Mesodermal cell (in vitro differentiated cells): ENCODE data around the gene UBE2L3.
"Not testable (repeated sequence)": the region's sequence is repeated elsewhere in the genome, so short reads cannot be mapped to it uniquely, and the experiment has no call there.

Source experiments
- H3K27ac ChIP-seq: 2 replicates; pipeline ENCODE4 v1.7.0; 2013; ENCODE audit warnings: mild to moderate bottlenecking, low read depth, low read length, moderate library complexity; ENCODE audit not compliant: severe bottlenecking
- H3K36me3 ChIP-seq: 2 replicates; pipeline ENCODE4 v1.7.1; 2013; ENCODE audit warnings: mild to moderate bottlenecking, low read length, moderate library complexity; ENCODE audit not compliant: control insufficient read depth, insufficient read depth
- H3K4me1 ChIP-seq: one replicate; pipeline ENCODE4 v1.7.1; 2013; ENCODE audit warnings: mild to moderate bottlenecking, low read length; ENCODE audit not compliant: insufficient read depth, control insufficient read depth, poor library complexity, severe bottlenecking
- H3K4me3 ChIP-seq: 2 replicates; pipeline ENCODE4 v1.7.0; 2013; ENCODE audit warnings: low read length, control low read depth, mild to moderate bottlenecking; ENCODE audit not compliant: insufficient read depth, poor library complexity, severe bottlenecking; ENCODE audit errors: extremely low read depth
- H3K9me3 ChIP-seq: 2 replicates; pipeline ENCODE4 v1.7.1; 2013; ENCODE audit warnings: mild to moderate bottlenecking, low read length, moderate library complexity; ENCODE audit not compliant: control insufficient read depth
- WGBS, 2 experiments: methylation state at CpG; one replicate each; pipeline ENCODE4 v1.1.5; 2013; ENCODE audit warnings: missing lambda C conversion rate in 2 of 2; ENCODE audit not compliant: insufficient coverage in 2 of 2; 5-methylcytosine and 5-hydroxymethylcytosine counted together

The UBE2L3 gene

DNA sequence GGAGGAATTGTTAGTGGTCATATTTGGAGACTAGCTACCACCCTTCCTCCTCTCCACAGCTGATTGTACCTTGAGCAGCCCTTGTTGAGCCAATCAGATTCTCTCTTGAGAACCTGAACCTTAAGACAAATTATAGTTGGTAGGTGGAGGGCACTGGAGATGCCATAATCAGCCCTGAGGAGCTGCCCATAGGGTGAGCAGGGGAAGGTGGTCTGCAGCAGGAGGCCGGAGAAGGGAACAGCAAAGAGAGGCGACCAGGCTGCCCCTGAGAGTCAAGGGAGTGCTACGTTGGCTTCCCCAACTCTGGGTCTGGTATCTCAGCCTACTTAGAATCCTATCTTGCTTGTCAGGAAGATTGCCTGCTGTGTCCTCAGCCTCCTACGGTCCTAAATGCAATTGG is 71.8 kb downstream of the UBE2L3 start:
- Histone ChIP-seq H3K27ac (no peak overlapping the region), H3K36me3 (peaks cover 6% of the 10 kb centered on the region), H3K4me3 (no peak overlapping the region), H3K4me1 (peaks cover 6% of the 10 kb centered on the region), H3K9me3 (no peaks in the 10 kb centered on the region)
- WGBS, 2 experiments = 76 to 88% methylated on average over 4 of the region's 4 CpGs

DNA sequence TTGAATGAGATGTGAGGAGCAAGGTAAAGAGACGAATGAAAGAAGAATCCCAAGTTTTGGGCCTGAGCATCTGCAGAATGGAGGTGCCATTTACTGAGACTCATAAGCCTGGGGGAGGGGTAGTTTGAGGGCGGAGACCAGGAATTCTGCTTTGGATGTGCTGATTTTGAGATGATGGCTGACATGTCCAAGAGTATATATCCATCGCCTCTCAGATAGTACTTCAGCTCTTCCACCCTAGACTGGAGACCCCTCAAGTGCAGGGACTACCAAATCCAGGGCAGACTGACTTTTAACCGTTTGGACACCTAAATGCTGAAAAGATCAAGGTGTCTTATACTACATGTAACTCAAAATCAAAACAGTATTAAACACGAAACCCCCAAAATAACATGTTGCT is 73.3 kb downstream of the UBE2L3 start:
- Histone ChIP-seq H3K4me1 (peaks cover 6% of the 10 kb centered on the region), H3K36me3 (peaks cover 18% of the 10 kb centered on the region), H3K27ac (no peak overlapping the region), H3K4me3 (no peak overlapping the region), H3K9me3 (no peaks in the 10 kb centered on the region)
- WGBS, 2 experiments = 82 to 90% methylated on average over 3 of the region's 5 CpGs

GRCh38 chr22:21641417-21641788 is 73.9 kb downstream of the UBE2L3 start:
- Histone ChIP-seq H3K4me1 (peaks cover 6% of the 10 kb centered on the region), H3K9me3 (no peaks in the 10 kb centered on the region), H3K36me3 (peaks cover 24% of the 10 kb centered on the region), H3K4me3 (peak overlapping the region; percentile 84), H3K27ac (peak overlapping the region; percentile 78)
- 4 to 8% methylated on average over 8 of the region's 9 CpGs for WGBS, 2 experiments

DNA sequence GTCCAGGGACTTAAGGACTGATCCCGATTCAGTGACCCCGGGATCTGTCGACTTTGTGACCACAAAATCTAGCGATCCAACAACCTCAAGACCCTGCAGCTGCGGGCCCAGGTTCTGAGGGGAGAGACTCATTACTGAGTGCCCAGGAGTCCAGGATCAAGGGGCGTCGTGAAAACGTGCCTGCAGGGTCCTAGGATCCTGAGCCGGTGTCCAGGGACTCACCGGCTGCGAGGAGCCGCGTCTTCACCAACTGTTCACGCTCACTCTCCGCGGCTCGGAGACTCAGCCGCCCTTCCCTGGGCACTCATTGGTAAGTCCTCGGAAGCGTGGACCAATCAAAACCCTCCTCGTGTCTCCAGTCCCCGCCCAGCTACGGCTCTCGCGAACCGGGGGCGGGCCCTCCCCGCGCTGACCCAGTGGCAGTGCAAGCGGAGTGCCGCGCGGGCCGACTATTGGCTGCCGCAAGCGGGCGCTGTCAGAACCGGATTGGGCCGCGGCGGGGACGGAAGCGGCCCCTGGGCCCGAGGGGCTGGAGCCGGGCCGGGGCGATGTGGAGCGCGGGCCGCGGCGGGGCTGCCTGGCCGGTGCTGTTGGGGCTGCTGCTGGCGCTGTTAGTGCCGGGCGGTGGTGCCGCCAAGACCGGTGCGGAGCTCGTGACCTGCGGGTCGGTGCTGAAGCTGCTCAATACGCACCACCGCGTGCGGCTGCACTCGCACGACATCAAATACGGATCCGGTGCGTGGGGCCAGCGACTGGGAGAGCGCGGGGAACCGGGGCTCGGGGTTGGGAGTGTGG is 74.5 kb downstream of the UBE2L3 start, which contains the start of gene SDF2L1:
Gene SDF2L1 (plus strand): TSS at position 514 of the 795 bp plus-strand sequence. CDS start 35 bp downstream, at position 549.
- 0 to 1% methylated on average over 60 to 76 of the region's 76 CpGs for WGBS, 2 experiments
- peaks cover 6% of the 10 kb centered on the region for H3K4me1 ChIP-seq
- H3K9me3 ChIP-seq = no peaks in the 10 kb centered on the region
- H3K4me3 ChIP-seq = peak within 1 kb of the TSS; percentile 84
- peaks cover 27% of the 10 kb centered on the region for H3K36me3 ChIP-seq
- peak within 1 kb of the TSS; percentile 78 for H3K27ac ChIP-seq

GRCh38 chr22:21642584-21643448 is 75.3 kb downstream of the UBE2L3 start:
- Histone ChIP-seq H3K9me3 (no peaks in the 10 kb centered on the region), H3K4me3 (peak overlapping the region; percentile 84), H3K36me3 (peaks cover 33% of the 10 kb centered on the region), H3K27ac (peak overlapping the region; percentile 69), H3K4me1 (peaks cover 6% of the 10 kb centered on the region)
- 3 to 5% methylated on average over 46 to 56 of the region's 56 CpGs for WGBS, 2 experiments

- Histone ChIP-seq H3K9me3 (no peaks in the 10 kb centered on the region), H3K4me1 (peaks cover 6% of the 10 kb centered on the region), H3K36me3 (peaks cover 39% of the 10 kb centered on the region), H3K27ac (no peak overlapping the region), H3K4me3 (peak overlapping the region; percentile 84)
- 95 to 97% methylated on average over 20 to 22 of the region's 22 CpGs for WGBS, 2 experiments
These were observed 76.2 kb downstream of the UBE2L3 start for GRCh38 chr22:21643533-21644357.

- Histone ChIP-seq H3K4me1 (peaks cover 11% of the 10 kb centered on the region), H3K36me3 (peaks cover 46% of the 10 kb centered on the region)
- not testable (repeated sequence) for H3K9me3 ChIP-seq, H3K4me3 ChIP-seq, H3K27ac ChIP-seq
- 93 to 96% methylated on average over 5 to 6 of the region's 6 CpGs for WGBS, 2 experiments
These were observed 78.0 kb downstream of the UBE2L3 start for GRCh38 chr22:21645513-21645912.

DNA sequence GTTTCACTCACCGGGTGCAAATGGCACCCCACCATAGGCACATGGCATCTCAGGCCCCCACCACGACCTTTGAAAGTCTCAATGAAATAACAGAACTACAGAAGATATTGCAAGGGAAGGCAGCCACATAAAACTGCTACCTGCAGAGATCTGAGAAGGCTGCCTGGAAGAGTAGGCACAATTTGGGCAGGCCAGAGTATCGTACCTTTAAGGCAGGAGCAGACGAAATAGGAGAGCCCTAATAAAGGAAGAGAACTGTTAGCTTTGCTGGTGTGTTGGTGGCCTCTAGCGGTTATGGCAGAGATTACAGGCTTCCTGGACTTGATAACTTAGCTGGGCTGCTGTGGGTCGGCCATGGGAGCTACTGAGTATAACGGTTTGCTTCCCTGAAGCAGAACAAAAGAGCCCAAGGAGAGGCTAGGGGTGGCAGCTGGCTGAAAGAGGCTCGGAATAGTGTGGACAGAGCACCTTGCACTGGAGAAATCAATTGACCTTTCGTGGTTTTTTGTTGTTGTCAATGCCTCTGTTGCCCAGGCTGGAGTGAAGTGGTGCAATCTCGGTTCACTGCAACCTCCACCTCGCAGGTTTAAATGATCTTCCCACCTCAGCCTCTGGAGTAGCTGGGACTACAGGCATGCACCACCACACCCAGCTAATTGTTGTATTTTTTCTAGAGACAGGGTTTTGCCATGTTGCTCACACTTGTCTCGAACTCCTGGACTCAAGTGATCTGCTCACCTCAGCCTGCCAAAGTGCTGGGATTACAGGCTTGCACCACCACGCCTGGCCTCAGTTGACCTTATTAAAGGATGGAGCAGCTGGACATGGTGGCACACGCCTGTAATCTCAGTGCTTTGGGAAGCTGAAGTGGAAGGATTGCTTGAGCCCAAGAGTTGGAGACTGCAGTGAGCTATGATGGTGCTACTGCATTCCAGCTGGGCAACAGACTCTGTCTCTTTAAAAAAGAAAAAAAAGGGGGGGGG is 79.4 kb downstream of the UBE2L3 start:
- WGBS, 2 experiments = 70 to 73% methylated on average over 9 to 13 of the region's 14 CpGs

GRCh38 chr22:21650280-21650679 is 82.8 kb downstream of the UBE2L3 start:
- Histone ChIP-seq H3K9me3 (no peaks in the 10 kb centered on the region), H3K36me3 (peaks cover 54% of the 10 kb centered on the region), H3K4me3 (no peak overlapping the region), H3K4me1 (peaks cover 17% of the 10 kb centered on the region), H3K27ac (no peak overlapping the region)
- 81 to 93% methylated on average over 5 to 7 of the region's 7 CpGs for WGBS, 2 experiments

More for the DNA sequence above, 79.4 kb downstream of the UBE2L3 start:
- H3K4me1 ChIP-seq = peaks cover 14% of the 10 kb centered on the region
- H3K27ac ChIP-seq = no peak overlapping the region
- H3K36me3 ChIP-seq = peaks cover 46% of the 10 kb centered on the region
- no peaks in the 10 kb centered on the region for H3K9me3 ChIP-seq
- no peak overlapping the region for H3K4me3 ChIP-seq
